ENCODE measurements around the gene RPS29. TPM values are rescaled to one million over a fixed set of nuclear protein-coding genes. Genes with fewer than 3 reads are reported as not detected.

RPS29 gene
- total and polyA plus RNA-seq, 9 of the 15 experiments (the other 6 are each of a cell fraction or from before 2014, with no cell fraction given), result 1,545 to 5,012 (median 2,448) TPM

GRCh38 chr14:49634547-49635334 is 48.6 kb upstream of the RPS29 start, which contains the start of gene DNAAF2 (continued):
- no peak for TF ChIP-seq TAF1 (IDR thresholded peaks at IDR 0.05; ENCODE audit: control insufficient read depth, extremely low read depth, insufficient read depth, low read length, severe bottlenecking)
- no peak for TF ChIP-seq ZNF609 (CRISPR knock-in tag; IDR thresholded peaks at IDR 0.05; ENCODE audit: borderline replicate concordance)
- peak; percentile 48; the same call in 1 of the 2 replicates for TF ChIP-seq NFIC (IDR thresholded peaks at IDR 0.05)
- no peak for TF ChIP-seq ZNF316 (IDR thresholded peaks at IDR 0.05)
- no peak for TF ChIP-seq ZNF124 (CRISPR knock-in tag; IDR thresholded peaks at IDR 0.05)
- peak; percentile 61 to 78 for TF ChIP-seq MNT (conservative IDR thresholded peaks at IDR 0.05)
- no peak for TF ChIP-seq FIP1L1 (IDR thresholded peaks at IDR 0.05; ENCODE audit: low read depth, low read length, poor library complexity, severe bottlenecking)
- TF ChIP-seq SMAD4 (CRISPR knock-in tag; conservative IDR thresholded peaks at IDR 0.05), result peak; percentile 31; the same call in 1 of the 2 replicates
- TF ChIP-seq CHD1 (IDR thresholded peaks at IDR 0.05; ENCODE audit: low read length), result no peak
- TF ChIP-seq ZC3H4 (CRISPR knock-in tag; IDR thresholded peaks at IDR 0.05; ENCODE audit: borderline replicate concordance), result no peak
- no peak for TF ChIP-seq SFPQ (IDR thresholded peaks at IDR 0.05; ENCODE audit: low read depth, low read length)
- no peak for TF ChIP-seq E2F5 (CRISPR knock-in tag; IDR thresholded peaks at IDR 0.05)
